ENCODE measurements around the gene MAGI2.

MAGI2 gene

GRCh38 chr7:79329464-79329863, 124.0 kb downstream of the MAGI2 start:
- Histone ChIP-seq H3K36me3 (ENCODE audit: control insufficient read depth in 5 of 5, insufficient read depth in 5 of 5, low read length in 5 of 5) (no peaks in the 10 kb centered on the region), H3K4me3 (ENCODE audit: low read depth in 1 of 5, low read length in 5 of 5) (no peak overlapping the region), H3K27ac (ENCODE audit: low read depth, low read length) (no peak overlapping the region)

GRCh38 chr7:79320741-79321473, 132.6 kb downstream of the MAGI2 start:
- Histone ChIP-seq H3K27me3 (ENCODE audit: control insufficient read depth in 5 of 5, insufficient read depth in 4 of 5, low read length in 5 of 5) (no peaks in the 10 kb centered on the region), H3K36me3 (ENCODE audit: control insufficient read depth in 5 of 5, insufficient read depth in 5 of 5, low read length in 5 of 5) (no peaks in the 10 kb centered on the region), H3K4me1 (ENCODE audit: control insufficient read depth in 5 of 5, insufficient read depth in 5 of 5, low read length in 5 of 5) (peaks cover 0 to 6% (median 0%) of the 10 kb centered on the region in 5 donors), H3K4me3 (ENCODE audit: low read depth in 1 of 5, low read length in 5 of 5) (no peak overlapping the region), H3K9ac (ENCODE audit: low read length in 5 of 5) (no peak overlapping the region), H3K27ac (ENCODE audit: low read depth, low read length) (no peak overlapping the region), H3K9me3 (ENCODE audit: control insufficient read depth in 5 of 5, low read length in 5 of 5) (no peaks in the 10 kb centered on the region)

More at GRCh38 chr7:79329464-79329863, 124.0 kb downstream of the MAGI2 start:
- Histone ChIP-seq H3K9ac (ENCODE audit: low read length in 5 of 5) (no peak overlapping the region), H3K4me1 (ENCODE audit: control insufficient read depth in 5 of 5, insufficient read depth in 5 of 5, low read length in 5 of 5) (peaks cover 0 to 4% (median 0%) of the 10 kb centered on the region in 5 donors), H3K27me3 (ENCODE audit: control insufficient read depth in 5 of 5, insufficient read depth in 4 of 5, low read length in 5 of 5) (no peaks in the 10 kb centered on the region), H3K9me3 (ENCODE audit: control insufficient read depth in 5 of 5, low read length in 5 of 5) (no peaks in the 10 kb centered on the region)

GRCh38 chr7:79319369-79319768, 134.1 kb downstream of the MAGI2 start:
- H3K36me3 ChIP-seq (ENCODE audit: control insufficient read depth in 5 of 5, insufficient read depth in 5 of 5, low read length in 5 of 5) = no peaks in the 10 kb centered on the region
- no peak overlapping the region for H3K9ac ChIP-seq (ENCODE audit: low read length in 5 of 5)
- no peaks in the 10 kb centered on the region for H3K27me3 ChIP-seq (ENCODE audit: control insufficient read depth in 5 of 5, insufficient read depth in 4 of 5, low read length in 5 of 5)
- no peak overlapping the region for H3K4me3 ChIP-seq (ENCODE audit: low read depth in 1 of 5, low read length in 5 of 5)
- no peak overlapping the region for H3K27ac ChIP-seq (ENCODE audit: low read depth, low read length)
- H3K4me1 ChIP-seq (ENCODE audit: control insufficient read depth in 5 of 5, insufficient read depth in 5 of 5, low read length in 5 of 5) = peaks cover 0 to 6% (median 0%) of the 10 kb centered on the region in 5 donors
- no peaks in the 10 kb centered on the region for H3K9me3 ChIP-seq (ENCODE audit: control insufficient read depth in 5 of 5, low read length in 5 of 5)

GRCh38 chr7:79317728-79318127, 135.7 kb downstream of the MAGI2 start:
- no peaks in the 10 kb centered on the region for H3K36me3 ChIP-seq (ENCODE audit: control insufficient read depth in 5 of 5, insufficient read depth in 5 of 5, low read length in 5 of 5)
- H3K4me1 ChIP-seq (ENCODE audit: control insufficient read depth in 5 of 5, insufficient read depth in 5 of 5, low read length in 5 of 5) = peaks cover 0 to 6% (median 0%) of the 10 kb centered on the region in 5 donors
- H3K4me3 ChIP-seq (ENCODE audit: low read depth in 1 of 5, low read length in 5 of 5) = no peak overlapping the region
- H3K27me3 ChIP-seq (ENCODE audit: control insufficient read depth in 5 of 5, insufficient read depth in 4 of 5, low read length in 5 of 5) = no peaks in the 10 kb centered on the region
- H3K27ac ChIP-seq (ENCODE audit: low read depth, low read length) = no peak overlapping the region
- no peak overlapping the region for H3K9ac ChIP-seq (ENCODE audit: low read length in 5 of 5)
- no peaks in the 10 kb centered on the region for H3K9me3 ChIP-seq (ENCODE audit: control insufficient read depth in 5 of 5, low read length in 5 of 5)

DNA sequence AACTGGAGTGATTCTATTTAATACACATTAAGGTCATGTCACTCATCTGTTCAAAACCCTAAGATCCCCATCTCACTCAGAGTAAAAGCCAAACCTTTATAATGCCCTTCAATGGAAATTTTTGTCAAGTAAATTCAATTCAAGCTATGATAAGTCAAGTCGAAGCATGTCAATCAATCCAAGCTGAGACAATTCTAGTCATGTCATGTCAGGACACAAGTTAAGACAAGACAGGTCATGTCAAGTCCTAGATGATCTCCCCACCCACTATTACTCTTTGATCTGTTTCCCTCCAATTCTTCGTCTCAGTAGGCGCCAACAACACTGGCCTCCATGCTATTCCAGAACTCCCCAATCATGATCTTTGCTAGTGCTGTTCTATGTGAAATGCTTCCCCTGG, 141.4 kb downstream of the MAGI2 start:
- Histone ChIP-seq H3K4me3 (ENCODE audit: low read depth in 1 of 5, low read length in 5 of 5) (no peak overlapping the region), H3K27me3 (ENCODE audit: control insufficient read depth in 5 of 5, insufficient read depth in 4 of 5, low read length in 5 of 5) (no peaks in the 10 kb centered on the region), H3K4me1 (ENCODE audit: control insufficient read depth in 5 of 5, insufficient read depth in 5 of 5, low read length in 5 of 5) (peaks cover 0 to 4% (median 0%) of the 10 kb centered on the region in 5 donors), H3K36me3 (ENCODE audit: control insufficient read depth in 5 of 5, insufficient read depth in 5 of 5, low read length in 5 of 5) (no peaks in the 10 kb centered on the region), H3K9me3 (ENCODE audit: control insufficient read depth in 5 of 5, low read length in 5 of 5) (no peaks in the 10 kb centered on the region), H3K9ac (ENCODE audit: low read length in 5 of 5) (no peak overlapping the region), H3K27ac (ENCODE audit: low read depth, low read length) (no peak overlapping the region)

- Histone ChIP-seq H3K36me3 (ENCODE audit: control insufficient read depth in 5 of 5, insufficient read depth in 5 of 5, low read length in 5 of 5) (no peaks in the 10 kb centered on the region), H3K4me1 (ENCODE audit: control insufficient read depth in 5 of 5, insufficient read depth in 5 of 5, low read length in 5 of 5) (peaks cover 0 to 4% (median 0%) of the 10 kb centered on the region in 5 donors), H3K9ac (ENCODE audit: low read length in 5 of 5) (no peak overlapping the region)
Observed at GRCh38 chr7:79308192-79308591, 145.3 kb downstream of the MAGI2 start.

DNA sequence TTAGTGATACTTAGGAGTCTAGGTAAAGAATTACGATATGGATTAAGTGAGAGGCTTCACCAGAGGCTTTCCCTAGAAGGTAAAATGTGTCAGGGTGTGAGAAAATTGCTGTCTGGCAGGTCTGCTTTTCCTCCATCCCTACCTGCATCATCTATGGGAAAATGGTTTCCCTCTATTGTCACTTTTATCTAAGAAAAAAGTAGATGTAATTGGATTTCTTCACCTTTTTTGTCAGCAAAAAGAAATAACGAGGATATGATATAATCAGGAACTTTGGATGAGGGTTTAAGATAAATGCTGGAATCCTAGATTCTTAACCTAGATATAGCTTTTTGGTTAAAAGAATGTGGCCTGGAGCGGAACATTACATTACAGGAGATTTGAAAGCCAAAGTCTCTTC, 146.1 kb downstream of the MAGI2 start:
- no peaks in the 10 kb centered on the region for H3K9me3 ChIP-seq (ENCODE audit: control insufficient read depth in 5 of 5, low read length in 5 of 5)
- H3K4me3 ChIP-seq (ENCODE audit: low read depth in 1 of 5, low read length in 5 of 5) = no peak overlapping the region
- peaks cover 0 to 4% (median 0%) of the 10 kb centered on the region in 5 donors for H3K4me1 ChIP-seq (ENCODE audit: control insufficient read depth in 5 of 5, insufficient read depth in 5 of 5, low read length in 5 of 5)
- no peaks in the 10 kb centered on the region for H3K36me3 ChIP-seq (ENCODE audit: control insufficient read depth in 5 of 5, insufficient read depth in 5 of 5, low read length in 5 of 5)
- H3K9ac ChIP-seq (ENCODE audit: low read length in 5 of 5) = no peak overlapping the region
- no peak overlapping the region for H3K27ac ChIP-seq (ENCODE audit: low read depth, low read length)
- H3K27me3 ChIP-seq (ENCODE audit: control insufficient read depth in 5 of 5, insufficient read depth in 4 of 5, low read length in 5 of 5) = no peaks in the 10 kb centered on the region

More at GRCh38 chr7:79308192-79308591, 145.3 kb downstream of the MAGI2 start:
- no peak overlapping the region for H3K4me3 ChIP-seq (ENCODE audit: low read depth in 1 of 5, low read length in 5 of 5)
- no peaks in the 10 kb centered on the region for H3K27me3 ChIP-seq (ENCODE audit: control insufficient read depth in 5 of 5, insufficient read depth in 4 of 5, low read length in 5 of 5)
- H3K27ac ChIP-seq (ENCODE audit: low read depth, low read length) = no peak overlapping the region
- no peaks in the 10 kb centered on the region for H3K9me3 ChIP-seq (ENCODE audit: control insufficient read depth in 5 of 5, low read length in 5 of 5)

DNA sequence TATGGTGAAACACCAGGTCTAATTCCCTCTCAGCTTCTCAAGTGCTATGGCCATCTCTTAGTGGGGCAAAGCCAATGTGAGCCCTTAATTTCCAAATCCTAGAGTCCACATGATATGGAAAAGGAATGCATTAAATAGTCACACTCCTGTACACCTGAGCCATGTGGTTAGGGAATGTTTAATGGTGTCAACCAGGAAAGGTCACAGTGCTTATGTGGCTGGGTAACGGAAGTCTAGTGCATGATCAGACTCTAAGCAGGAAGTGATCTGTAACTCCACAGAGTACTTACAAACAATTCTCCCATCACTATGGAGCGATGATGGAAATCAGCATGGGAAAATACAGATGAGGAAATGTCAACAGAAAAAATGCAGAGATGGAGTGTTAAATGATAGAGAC, 148.8 kb downstream of the MAGI2 start:
- Histone ChIP-seq H3K9ac (ENCODE audit: low read length in 5 of 5) (no peak overlapping the region), H3K4me1 (ENCODE audit: control insufficient read depth in 5 of 5, insufficient read depth in 5 of 5, low read length in 5 of 5) (peaks cover 0 to 10% (median 0%) of the 10 kb centered on the region in 5 donors), H3K9me3 (ENCODE audit: control insufficient read depth in 5 of 5, low read length in 5 of 5) (peaks cover 0 to 5% (median 4%) of the 10 kb centered on the region in 5 donors), H3K4me3 (ENCODE audit: low read depth in 1 of 5, low read length in 5 of 5) (no peak overlapping the region), H3K27me3 (ENCODE audit: control insufficient read depth in 5 of 5, insufficient read depth in 4 of 5, low read length in 5 of 5) (no peaks in the 10 kb centered on the region), H3K36me3 (ENCODE audit: control insufficient read depth in 5 of 5, insufficient read depth in 5 of 5, low read length in 5 of 5) (no peaks in the 10 kb centered on the region), H3K27ac (ENCODE audit: low read depth, low read length) (no peak overlapping the region)

DNA sequence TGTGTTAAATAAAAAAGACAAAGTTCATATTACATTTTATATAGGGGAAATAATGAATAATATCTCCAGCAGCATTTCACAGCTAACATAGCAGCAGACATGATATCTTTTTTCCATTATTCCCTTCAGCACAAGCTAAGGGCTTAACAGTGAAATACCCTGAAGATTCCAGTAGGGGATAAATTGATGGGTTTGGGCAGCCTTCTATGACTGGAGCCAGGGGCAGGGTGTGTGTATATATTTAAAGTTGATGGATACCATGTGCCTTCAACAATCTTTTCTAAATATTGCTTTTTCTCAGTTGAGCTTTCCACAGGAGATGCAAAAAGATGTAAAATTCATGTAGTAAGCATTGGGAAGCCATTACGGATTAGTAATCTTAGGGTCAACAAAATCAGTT, 151.2 kb downstream of the MAGI2 start:
- Histone ChIP-seq H3K9me3 (ENCODE audit: control insufficient read depth in 5 of 5, low read length in 5 of 5) (peaks cover 0 to 5% (median 4%) of the 10 kb centered on the region in 5 donors), H3K4me1 (ENCODE audit: control insufficient read depth in 5 of 5, insufficient read depth in 5 of 5, low read length in 5 of 5) (peaks cover 0 to 6% (median 0%) of the 10 kb centered on the region in 5 donors), H3K27me3 (ENCODE audit: control insufficient read depth in 5 of 5, insufficient read depth in 4 of 5, low read length in 5 of 5) (no peaks in the 10 kb centered on the region), H3K9ac (ENCODE audit: low read length in 5 of 5) (no peak overlapping the region), H3K36me3 (ENCODE audit: control insufficient read depth in 5 of 5, insufficient read depth in 5 of 5, low read length in 5 of 5) (no peaks in the 10 kb centered on the region), H3K27ac (ENCODE audit: low read depth, low read length) (no peak overlapping the region), H3K4me3 (ENCODE audit: low read depth in 1 of 5, low read length in 5 of 5) (no peak overlapping the region)

GRCh38 chr7:79301419-79301818, 152.0 kb downstream of the MAGI2 start:
- Histone ChIP-seq H3K9me3 (ENCODE audit: control insufficient read depth in 5 of 5, low read length in 5 of 5) (peaks cover 0 to 5% (median 4%) of the 10 kb centered on the region in 5 donors), H3K36me3 (ENCODE audit: control insufficient read depth in 5 of 5, insufficient read depth in 5 of 5, low read length in 5 of 5) (no peaks in the 10 kb centered on the region), H3K9ac (ENCODE audit: low read length in 5 of 5) (no peak overlapping the region), H3K27ac (ENCODE audit: low read depth, low read length) (no peak overlapping the region), H3K27me3 (ENCODE audit: control insufficient read depth in 5 of 5, insufficient read depth in 4 of 5, low read length in 5 of 5) (no peaks in the 10 kb centered on the region), H3K4me3 (ENCODE audit: low read depth in 1 of 5, low read length in 5 of 5) (no peak overlapping the region), H3K4me1 (ENCODE audit: control insufficient read depth in 5 of 5, insufficient read depth in 5 of 5, low read length in 5 of 5) (peaks cover 0 to 6% (median 0%) of the 10 kb centered on the region in 5 donors)

Data from subcutaneous abdominal adipose tissue (tissue), 5 donors.